Neural cell (in vitro differentiated cells): ENCODE data around the gene VPS8. TPM values are rescaled to one million over a fixed set of nuclear protein-coding genes. Genes with fewer than 3 reads are reported as not detected.

Experiments
- H2AFZ ChIP-seq: fragments of 200-600, 300-800 bp; sonication (generic), shearing (Covaris generic); 2 replicates; pipeline ENCODE4 v1.6.0; 2014; ENCODE audit warnings: low read depth, mild to moderate bottlenecking, antibody characterized with exemption, low read length, moderate library complexity
- H3F3A ChIP-seq: fragments of 200-600 bp; shearing (Covaris generic); 2 replicates; pipeline ENCODE4 v1.6.1; 2016; ENCODE audit warnings: mild to moderate bottlenecking, moderate library complexity, mixed read lengths, antibody characterized with exemption, low read length; ENCODE audit not compliant: insufficient read depth, poor library complexity, severe bottlenecking
- H3K27ac ChIP-seq: fragments of 200-600, 300-800 bp; sonication (generic), shearing (Covaris generic); 2 replicates; pipeline ENCODE4 v1.5.1; 2014; ENCODE audit warnings: mild to moderate bottlenecking, low read length, moderate library complexity
- H3K27me3 ChIP-seq: fragments of 300-800, 200-600 bp; sonication (generic), shearing (Covaris generic); 2 replicates; pipeline ENCODE4 v1.6.0; 2014; ENCODE audit warnings: mild to moderate bottlenecking, low read depth, low read length, moderate library complexity; ENCODE audit not compliant: insufficient read depth
- H3K36me3 ChIP-seq: fragments of 300-800, 200-600 bp; sonication (generic), shearing (Covaris generic); 2 replicates; pipeline ENCODE4 v1.5.1; 2014; ENCODE audit warnings: mild to moderate bottlenecking, antibody characterized with exemption, low read length, moderate library complexity; ENCODE audit not compliant: insufficient read depth
- H3K4me2 ChIP-seq: fragments of 300-800, 200-600 bp; sonication (generic), shearing (Covaris generic); 2 replicates; pipeline ENCODE4 v1.6.0; 2014; ENCODE audit warnings: mild to moderate bottlenecking, low read length
- H3K4me3 ChIP-seq: fragments of 300-800, 200-600 bp; sonication (generic), shearing (Covaris generic); 2 replicates; pipeline ENCODE4 v1.5.1; 2014; ENCODE audit warnings: mild to moderate bottlenecking, low read length, moderate library complexity
- H3K79me2 ChIP-seq: fragments of 200-600 bp; shearing (Covaris generic); replicated peaks from 2 replicates; pipeline ENCODE4 v1.6.0; 2014; ENCODE audit warnings: mild to moderate bottlenecking, low read length, moderate library complexity; ENCODE audit not compliant: insufficient read depth
- H3K9ac ChIP-seq: fragments of 300-800, 200-600 bp; sonication (generic), shearing (Covaris generic); 2 replicates; pipeline ENCODE4 v1.6.1; 2016; ENCODE audit warnings: mild to moderate bottlenecking, low read length, mixed read lengths
- H3K9me2 ChIP-seq: fragments of 200-600 bp; shearing (Covaris generic); 2 replicates; pipeline ENCODE4 v1.6.1; 2016; ENCODE audit warnings: mild to moderate bottlenecking, low read length, mixed read lengths; ENCODE audit not compliant: insufficient read depth
- H3K9me3 ChIP-seq: fragments of 200-600, 300-800 bp; sonication (generic), shearing (Covaris generic); 2 replicates; pipeline ENCODE4 v1.6.1; 2016; ENCODE audit warnings: mild to moderate bottlenecking, mixed run types, low read length, moderate library complexity, mixed read lengths
- H4K20me1 ChIP-seq: fragments of 200-600 bp; shearing (Covaris generic); 2 replicates; pipeline ENCODE4 v1.6.1; 2016; ENCODE audit warnings: mild to moderate bottlenecking, mixed run types; ENCODE audit not compliant: insufficient read depth
- CTCF ChIP-seq: fragments of 450-650 bp; IDR thresholded peaks from 2 replicates; pipeline ENCODE4 v1.5.1; 2014; ENCODE audit warnings: antibody characterized with exemption, mild to moderate bottlenecking, moderate library complexity; ENCODE audit not compliant: poor library complexity, severe bottlenecking
- EP300 ChIP-seq: fragments of 450-650 bp; conservative IDR thresholded peaks from 2 replicates; pipeline ENCODE4 v1.6.1; 2014; ENCODE audit warnings: antibody characterized with exemption, mild to moderate bottlenecking, moderate library complexity; ENCODE audit not compliant: poor library complexity, severe bottlenecking
- EZH2 ChIP-seq: fragments of 200-600, 300-800 bp; shearing (Covaris generic), sonication (generic); IDR thresholded peaks from 2 replicates; pipeline ENCODE4 v1.6.1; 2014; ENCODE audit warnings: antibody characterized with exemption, low read length, borderline replicate concordance, mild to moderate bottlenecking; ENCODE audit not compliant: insufficient read depth, poor library complexity, severe bottlenecking
- MXI1 ChIP-seq: fragments of 450-650 bp; conservative IDR thresholded peaks from 2 replicates; pipeline ENCODE4 v1.6.1; 2014; ENCODE audit warnings: antibody characterized with exemption, mild to moderate bottlenecking; ENCODE audit not compliant: poor library complexity, severe bottlenecking
- POLR2AphosphoS5 ChIP-seq: IDR thresholded peaks from 2 replicates; pipeline ENCODE4 v1.6.1; 2012
- RAD21 ChIP-seq: fragments of 450-650 bp; conservative IDR thresholded peaks from 2 replicates; pipeline ENCODE4 v1.6.1; 2014; ENCODE audit warnings: antibody characterized with exemption, mild to moderate bottlenecking, moderate library complexity
- REST ChIP-seq: IDR thresholded peaks from 2 replicates; pipeline ENCODE4 v1.6.1; 2012; ENCODE audit warnings: borderline replicate concordance
- SMC3 ChIP-seq: fragments of 450-650 bp; conservative IDR thresholded peaks from 2 replicates; pipeline ENCODE4 v1.6.1; 2014; ENCODE audit warnings: antibody characterized with exemption, mild to moderate bottlenecking, moderate library complexity; ENCODE audit not compliant: poor library complexity
- TAF1 ChIP-seq: IDR thresholded peaks from 2 replicates; pipeline ENCODE4 v1.6.1; 2012; ENCODE audit warnings: low read depth
- polyA plus RNA-seq: library from polyadenylated mRNA; depleted of rRNA; stranded (reverse); fragments of >200 nt; gene quantifications from 2 replicates; pipeline ENCODE4 v1.2.3, GENCODE V29; 2014

VPS8 gene
- polyA plus RNA-seq, 1 donor from 2014 or later, result 146 TPM

- Histone ChIP-seq H3K9me3 (peaks cover 20% of the 10 kb centered on the region), H3K27me3 (no peaks in the 10 kb centered on the region), H3K4me2 (no peak overlapping the region), H4K20me1 (no peaks in the 10 kb centered on the region), H3K79me2 (no peaks in the 10 kb centered on the region), H2AFZ (no peak overlapping the region), H3K27ac (no peak overlapping the region), H3K36me3 (peaks cover 5% of the 10 kb centered on the region), H3F3A (no peaks in the 10 kb centered on the region), H3K9me2 (no peaks in the 10 kb centered on the region), H3K9ac (no peak overlapping the region), H3K4me3 (no peak overlapping the region)
- no peak for TF ChIP-seq POLR2AphosphoS5
- no peak for TF ChIP-seq REST
- no peak for TF ChIP-seq SMC3
- no peak for TF ChIP-seq CTCF
- no peak for TF ChIP-seq MXI1
- TF ChIP-seq EP300, result no peak
- TF ChIP-seq EZH2, result no peak
- TF ChIP-seq RAD21, result no peak
- TF ChIP-seq TAF1, result no peak
Measured at GRCh38 chr3:185059766-185060165, 247.8 kb downstream of the VPS8 start.

- H3K27ac ChIP-seq, result no peak overlapping the region
- H3K79me2 ChIP-seq, result no peaks in the 10 kb centered on the region
- H3K36me3 ChIP-seq, result peaks cover 4% of the 10 kb centered on the region
- H4K20me1 ChIP-seq, result no peaks in the 10 kb centered on the region
- no peak overlapping the region for H3K9ac ChIP-seq
- no peaks in the 10 kb centered on the region for H3K9me2 ChIP-seq
- no peaks in the 10 kb centered on the region for H3K27me3 ChIP-seq
- H3K9me3 ChIP-seq, result peaks cover 20% of the 10 kb centered on the region
- TF ChIP-seq EP300 (no peak), TAF1 (no peak), RAD21 (no peak), CTCF (no peak), EZH2 (no peak), MXI1 (no peak), POLR2AphosphoS5 (no peak), SMC3 (no peak), REST (no peak)
- no peak overlapping the region for H2AFZ ChIP-seq
- no peak overlapping the region for H3K4me2 ChIP-seq
- H3K4me3 ChIP-seq, result no peak overlapping the region
- H3F3A ChIP-seq, result no peaks in the 10 kb centered on the region
Measured at GRCh38 chr3:185060655-185061054, 248.7 kb downstream of the VPS8 start.
